Tibial nerve (tissue), 4 donors: Measurements from ENCODE around the gene ZNF366. TPM values are rescaled to one million over a fixed set of nuclear protein-coding genes. Genes with fewer than 3 reads are reported as not detected.

Source experiments
- DNase-seq, 2 donors: peaks; one replicate each; pipeline ENCODE4 v3.0.0-alpha.2; 2019; ENCODE audit warnings: low spot score in 2 of 2
- H3K27ac ChIP-seq, 4 donors: fragments of 200-600 bp; sonication (generic) in 3 of 4; one replicate each; pipeline ENCODE4 v1.5.1; 2017 to 2019; ENCODE audit warnings: mild to moderate bottlenecking in 1 of 4
- H3K27me3 ChIP-seq, 2 donors: fragments of 200-600 bp; sonication (generic) in 1 of 2; one replicate each; pipeline versions ENCODE4 v1.5.1 to v1.6.0; 2017 to 2019
- H3K36me3 ChIP-seq, 3 donors: fragments of 200-600 bp; sonication (generic); one replicate each; pipeline ENCODE4 v1.5.1; 2018 to 2019
- H3K4me1 ChIP-seq, 4 donors: fragments of 200-600 bp; sonication (generic) in 3 of 4; one replicate each; pipeline ENCODE4 v1.5.1; 2017 to 2019
- H3K4me3 ChIP-seq, 4 donors: fragments of 200-600 bp; sonication (generic) in 3 of 4; one replicate each; pipeline ENCODE4 v1.5.1; 2017 to 2019; ENCODE audit warnings: mild to moderate bottlenecking in 1 of 4, moderate library complexity in 1 of 4
- H3K9me3 ChIP-seq, 4 donors: fragments of 200-600 bp; sonication (generic) in 3 of 4; one replicate each; pipeline ENCODE4 v1.5.1; 2017 to 2019
- CTCF ChIP-seq, 5 experiments: fragments of 200-600 bp in 3 of 5; fragments of 450-650 bp in 2 of 5; sonication (generic) in 3 of 5; IDR thresholded peaks; one replicate each; pipeline ENCODE4 v1.5.1; 2016 to 2019; ENCODE audit warnings: antibody characterized with exemption in 5 of 5, mild to moderate bottlenecking in 3 of 5, moderate library complexity in 2 of 5
- EP300 ChIP-seq, 2 donors: sonication (generic); formaldehyde crosslinking; IDR thresholded peaks; one replicate each; pipeline ENCODE4 v1.6.1; 2017; ENCODE audit warnings: antibody characterized with exemption in 2 of 2, mild to moderate bottlenecking in 1 of 2
- POLR2A ChIP-seq, 2 donors: fragments of 450-650 bp; IDR thresholded peaks; one replicate each; pipeline ENCODE4 v1.6.1; 2017; ENCODE audit warnings: antibody characterized with exemption in 2 of 2, mild to moderate bottlenecking in 2 of 2, moderate library complexity in 2 of 2
- WGBS, 2 donors: methylation state at CpG; one replicate each; pipeline ENCODE4 v1.1.5; 2018; 5-methylcytosine and 5-hydroxymethylcytosine counted together
- total RNA-seq, 4 donors: library from RNA; depleted of rRNA; stranded (reverse); fragments of >200 nt; gene quantifications; one replicate each; pipeline ENCODE4 v1.1.0, GENCODE V29; 2016

ZNF366 gene
- total RNA-seq, 4 donors from 2014 or later, result 3.3 to 10.6 (median 5.2) TPM

GRCh38 chr5:72470826-72471225, 36.4 kb downstream of the ZNF366 start:
- no peak overlapping the region for H3K27ac ChIP-seq
- peaks cover 0 to 4% (median 0%) of the 10 kb centered on the region in 4 donors for H3K4me1 ChIP-seq
- DNase-seq, result no peak
- no peaks in the 10 kb centered on the region for H3K27me3 ChIP-seq
- H3K36me3 ChIP-seq, result no peaks in the 10 kb centered on the region
- WGBS, 2 donors, result 94 to 96% methylated on average over 2 of the region's 2 CpGs
- no peaks in the 10 kb centered on the region for H3K9me3 ChIP-seq
- TF ChIP-seq EP300 (IDR thresholded peaks at IDR 0.05) (no peak), CTCF (IDR thresholded peaks at IDR 0.05) (no peak), POLR2A (IDR thresholded peaks at IDR 0.05) (no peak)
- H3K4me3 ChIP-seq, result no peak overlapping the region

GRCh38 chr5:72468606-72469005, 38.6 kb downstream of the ZNF366 start:
- DNase-seq, result no peak
- H3K4me3 ChIP-seq, result no peak overlapping the region
- WGBS, 2 donors, result 56 to 76% methylated on average over 1 of the region's 1 CpG
- H3K4me1 ChIP-seq, result peaks cover 0 to 9% (median 0%) of the 10 kb centered on the region in 4 donors
- TF ChIP-seq POLR2A (IDR thresholded peaks at IDR 0.05) (no peak), CTCF (IDR thresholded peaks at IDR 0.05) (no peak), EP300 (IDR thresholded peaks at IDR 0.05) (no peak)
- no peaks in the 10 kb centered on the region for H3K27me3 ChIP-seq
- H3K27ac ChIP-seq, result no peak overlapping the region
- H3K9me3 ChIP-seq, result no peaks in the 10 kb centered on the region
- H3K36me3 ChIP-seq, result no peaks in the 10 kb centered on the region

- Histone ChIP-seq H3K9me3 (no peaks in the 10 kb centered on the region), H3K27me3 (no peaks in the 10 kb centered on the region), H3K4me3 (no peak overlapping the region), H3K36me3 (no peaks in the 10 kb centered on the region), H3K4me1 (peaks cover 0 to 12% (median 0%) of the 10 kb centered on the region in 4 donors), H3K27ac (no peak overlapping the region)
- 71 to 75% methylated on average over 5 of the region's 5 CpGs for WGBS, 2 donors
- no peak for TF ChIP-seq EP300 (IDR thresholded peaks at IDR 0.05)
- TF ChIP-seq POLR2A (IDR thresholded peaks at IDR 0.05), result no peak
- no peak for TF ChIP-seq CTCF (IDR thresholded peaks at IDR 0.05)
- DNase-seq, result no peak
Measured at GRCh38 chr5:72468024-72468423, 39.2 kb downstream of the ZNF366 start.

GRCh38 chr5:72467461-72467860, 39.7 kb downstream of the ZNF366 start:
- no peaks in the 10 kb centered on the region for H3K27me3 ChIP-seq
- no peaks in the 10 kb centered on the region for H3K36me3 ChIP-seq
- H3K4me3 ChIP-seq, result no peak overlapping the region
- peaks cover 0 to 8% (median 0%) of the 10 kb centered on the region in 4 donors for H3K4me1 ChIP-seq
- 67 to 69% methylated on average over 2 of the region's 2 CpGs for WGBS, 2 donors
- H3K9me3 ChIP-seq, result no peaks in the 10 kb centered on the region
- no peak for DNase-seq
- H3K27ac ChIP-seq, result no peak overlapping the region
- TF ChIP-seq CTCF (IDR thresholded peaks at IDR 0.05), result no peak
- TF ChIP-seq POLR2A (IDR thresholded peaks at IDR 0.05), result no peak
- no peak for TF ChIP-seq EP300 (IDR thresholded peaks at IDR 0.05)

GRCh38 chr5:72465601-72466563, 41.3 kb downstream of the ZNF366 start:
- Histone ChIP-seq H3K9me3 (no peaks in the 10 kb centered on the region), H3K4me3 (no peak overlapping the region), H3K27me3 (no peaks in the 10 kb centered on the region), H3K36me3 (no peaks in the 10 kb centered on the region), H3K4me1 (peaks cover 0 to 8% (median 0%) of the 10 kb centered on the region in 4 donors), H3K27ac (peak overlapping the region in 1 of 4 donors; percentile 16)
- TF ChIP-seq POLR2A (IDR thresholded peaks at IDR 0.05), result no peak
- no peak for TF ChIP-seq EP300 (IDR thresholded peaks at IDR 0.05)
- TF ChIP-seq CTCF (IDR thresholded peaks at IDR 0.05), result no peak
- 76% methylated on average over 10 of the region's 10 CpGs for WGBS, 2 donors
- no peak for DNase-seq
